GM19240 (cell line): Measurements from ENCODE around the gene TPPP.

Experiments
- DNase-seq: peaks from one replicate; pipeline ENCODE4 v3.0.0; 2011; ENCODE audit warnings: low spot score; ENCODE audit not compliant: insufficient read length

TPPP gene

GRCh38 chr5:677131-678101 is 15.7 kb downstream of the TPPP start:
- no peak for DNase-seq

GRCh38 chr5:676699-677076 is 16.5 kb downstream of the TPPP start:
- DNase-seq: no peak

DNA sequence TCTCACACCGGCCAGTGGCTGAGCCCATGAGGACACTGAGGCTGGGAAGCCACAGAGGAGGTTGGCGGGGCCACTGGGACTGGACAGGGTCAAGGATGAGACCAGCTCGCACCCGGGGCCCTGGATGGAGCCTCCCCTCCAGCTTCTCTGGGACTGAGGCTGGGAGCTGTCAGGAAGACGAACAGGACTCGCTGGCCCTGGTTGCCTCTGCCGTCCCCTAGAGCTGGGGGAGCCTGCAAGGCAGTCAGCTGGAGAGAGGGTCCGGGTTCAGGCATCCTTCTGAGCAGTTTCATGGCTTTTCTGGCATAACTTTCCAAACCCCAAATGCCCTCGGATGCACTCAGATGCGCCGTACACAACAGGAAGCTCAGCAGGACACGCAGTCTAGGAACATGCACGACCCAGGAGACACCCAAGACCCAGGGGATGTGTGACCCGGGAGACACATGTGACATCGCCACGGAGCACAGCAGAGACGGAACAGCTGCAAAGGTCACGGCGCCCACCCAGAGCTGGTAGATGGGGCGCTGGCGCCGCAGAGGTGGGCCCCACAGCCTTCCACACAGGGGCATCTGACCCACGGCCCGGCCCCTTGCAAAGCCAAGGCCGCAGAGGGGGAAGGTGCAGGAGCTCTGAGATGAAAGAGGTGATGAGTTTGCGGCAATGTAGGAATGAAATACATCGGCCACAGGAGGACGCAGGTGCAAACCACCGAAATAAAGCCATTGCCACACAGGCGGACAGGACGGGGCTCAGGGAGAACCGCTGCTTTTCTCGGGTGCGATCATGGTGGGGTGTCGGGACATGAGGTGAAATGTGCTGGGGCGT is 17.1 kb downstream of the TPPP start:
- no peak for DNase-seq

DNA sequence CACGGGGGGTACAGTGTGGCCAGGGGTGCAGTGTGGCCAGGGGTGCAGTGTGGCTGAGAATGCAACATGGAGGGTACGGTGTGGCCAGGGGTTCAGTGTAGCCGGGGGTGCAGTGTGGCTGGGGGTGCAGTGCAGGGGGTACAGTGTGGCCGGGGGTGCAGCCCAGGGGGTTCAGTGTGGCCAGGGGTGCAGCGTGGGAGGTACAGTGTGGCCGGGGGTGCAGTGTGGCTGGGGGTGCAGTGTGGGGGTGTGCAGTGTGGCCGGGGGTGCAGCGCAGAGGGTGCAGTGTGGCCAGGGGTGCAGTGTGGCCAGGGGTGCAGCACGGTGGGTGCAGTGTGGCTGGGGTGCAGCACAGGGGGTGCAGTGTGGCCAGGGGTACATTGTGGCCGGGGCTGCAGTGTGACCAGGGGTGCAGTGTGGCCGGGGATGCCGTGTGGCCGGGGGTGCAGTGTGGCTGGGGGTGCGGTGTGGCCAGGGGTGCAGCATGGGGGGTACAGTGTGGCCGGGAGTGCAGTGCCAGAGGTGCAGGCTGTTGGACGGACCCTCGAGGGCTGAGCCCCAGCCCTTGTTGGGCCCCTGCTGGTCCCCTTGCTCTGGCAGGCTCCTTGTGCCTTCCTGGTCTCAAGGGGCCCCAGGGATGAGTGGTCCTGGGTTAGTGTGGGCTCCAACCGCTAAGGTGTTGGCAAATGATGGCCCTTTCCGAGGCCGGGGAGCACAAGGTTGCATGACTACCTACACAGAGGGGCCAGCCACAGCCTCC is 17.9 kb downstream of the TPPP start:
- DNase-seq: no peak

DNA sequence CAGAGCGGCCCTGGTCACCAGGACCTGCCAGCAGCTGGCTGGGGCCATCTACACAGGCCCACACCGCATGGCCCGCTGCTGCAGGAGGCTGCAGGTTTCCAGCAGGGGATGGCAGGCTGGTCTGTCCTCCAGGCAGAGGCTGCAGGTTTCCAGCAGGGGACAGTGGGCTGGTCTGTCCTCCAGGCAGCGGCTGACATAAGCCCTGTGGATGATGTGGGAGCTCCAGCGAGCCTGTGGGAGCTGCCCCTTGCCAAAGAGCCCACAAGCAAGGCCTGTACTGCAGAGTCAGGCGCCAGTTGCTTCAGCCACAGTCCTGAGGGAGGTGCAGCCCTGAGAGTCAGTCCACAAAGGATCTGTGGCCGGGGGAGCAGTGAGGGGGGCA is 18.5 kb downstream of the TPPP start:
- no peak for DNase-seq

DNA sequence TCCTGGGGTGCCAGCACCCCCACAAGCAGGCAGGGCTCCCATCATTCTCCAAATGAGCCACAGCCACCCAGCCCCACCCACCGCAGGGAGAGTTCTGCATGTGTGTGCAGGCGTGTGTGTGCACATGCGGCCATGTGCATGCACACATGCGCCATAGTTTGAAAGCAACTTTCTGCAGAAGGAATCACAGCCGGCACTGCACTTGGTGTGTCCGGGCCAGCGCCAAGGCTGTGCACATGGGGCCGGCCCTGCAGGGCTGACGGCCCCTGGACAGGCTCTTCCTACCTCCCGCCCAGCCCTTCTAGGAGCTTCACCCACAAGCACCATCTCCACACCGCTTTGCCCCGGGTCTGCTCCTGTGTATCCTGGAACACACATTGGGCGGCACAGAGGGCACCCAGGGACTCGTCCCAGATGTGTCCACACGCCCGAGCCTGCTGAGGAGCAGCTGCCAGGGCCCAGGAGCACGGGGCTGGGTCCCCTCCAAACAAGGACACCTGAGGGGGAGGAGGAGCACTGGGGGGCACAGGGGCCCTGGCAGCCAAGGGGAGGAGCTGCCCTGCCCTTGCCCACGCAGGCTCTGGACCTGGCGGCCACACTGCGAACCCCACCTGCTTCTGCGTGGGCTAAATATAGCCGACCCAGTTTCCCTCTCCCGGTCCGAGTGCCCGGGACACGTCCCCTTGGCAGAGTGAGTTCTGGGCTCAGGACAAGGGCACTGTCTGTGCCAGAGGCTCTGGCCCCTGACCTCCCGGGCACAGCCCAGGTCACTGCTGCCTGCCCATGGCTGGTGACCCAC is 19.1 kb downstream of the TPPP start:
- DNase-seq: no peak

DNA sequence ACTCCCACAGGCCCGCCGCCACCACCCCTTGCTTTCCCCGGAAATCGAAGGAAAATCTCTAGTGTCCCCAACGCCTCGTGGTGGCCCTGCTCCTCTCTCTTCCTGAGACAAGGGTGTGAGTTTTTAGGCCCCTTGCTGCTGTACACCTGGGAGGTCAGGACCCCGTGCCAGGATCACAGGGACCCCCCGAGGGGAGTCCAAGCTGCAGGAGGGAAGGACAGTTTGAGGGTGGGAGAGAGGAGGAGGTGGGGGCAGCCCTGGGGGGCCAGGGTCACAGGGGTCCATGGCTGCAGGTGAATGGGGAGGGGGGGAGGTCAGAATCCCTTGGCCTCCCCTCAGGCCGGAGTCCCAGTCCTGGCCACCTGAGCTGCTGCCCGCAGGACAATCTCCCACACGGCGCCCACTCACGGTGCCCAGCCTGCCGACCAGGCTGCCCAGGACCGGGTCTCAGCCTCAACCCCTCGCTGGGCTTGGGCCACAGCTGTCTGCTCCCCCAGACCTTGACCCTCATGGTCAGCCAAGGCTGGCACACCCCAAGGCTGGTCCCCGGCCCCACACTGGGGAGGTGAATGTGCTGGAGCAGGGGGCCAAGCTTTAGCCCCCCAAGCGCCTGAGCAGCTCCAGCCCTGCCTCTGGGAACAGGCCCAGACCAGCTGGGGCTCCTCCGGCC is 19.9 kb downstream of the TPPP start:
- no peak for DNase-seq

DNA sequence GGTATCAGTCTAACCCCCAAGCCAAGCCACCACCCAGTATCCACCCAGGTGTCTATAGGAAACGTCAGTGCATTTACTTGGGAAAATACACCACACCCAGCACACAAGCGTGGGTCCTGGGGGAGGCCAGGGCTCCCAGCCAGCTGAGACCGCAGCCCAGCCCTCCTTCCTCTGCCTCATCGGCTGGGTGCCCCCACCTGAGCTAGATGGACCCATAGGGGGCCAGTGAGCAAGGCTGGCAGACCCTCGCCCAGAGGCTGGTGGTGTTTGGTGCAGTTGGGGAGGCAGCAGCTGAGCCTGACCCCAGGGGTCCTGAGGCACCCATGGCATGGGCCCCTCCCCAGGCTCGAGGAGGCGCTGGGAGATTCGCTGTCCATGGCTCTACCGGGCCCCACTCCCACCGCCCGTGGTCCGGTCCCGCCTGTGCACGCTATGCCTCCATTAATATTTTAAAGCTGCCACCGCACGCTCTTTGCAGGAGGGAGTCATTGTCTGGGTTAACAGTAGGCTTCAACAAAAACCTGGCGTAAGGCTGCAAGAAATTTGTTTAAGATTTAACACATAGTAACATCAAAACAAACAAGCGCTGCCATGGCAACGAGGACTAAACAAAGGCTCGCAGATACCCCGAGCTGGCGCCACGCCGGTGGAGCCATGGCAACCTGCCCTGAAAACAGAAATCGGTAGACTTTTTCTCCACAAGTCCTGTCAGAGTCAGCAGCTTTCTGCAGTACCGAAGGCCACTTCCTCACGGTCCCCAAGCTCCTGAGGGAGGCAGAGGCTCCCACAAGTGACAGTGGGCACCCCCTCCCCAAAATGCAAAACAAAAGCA is 20.6 kb downstream of the TPPP start:
- DNase-seq: no peak

DNA sequence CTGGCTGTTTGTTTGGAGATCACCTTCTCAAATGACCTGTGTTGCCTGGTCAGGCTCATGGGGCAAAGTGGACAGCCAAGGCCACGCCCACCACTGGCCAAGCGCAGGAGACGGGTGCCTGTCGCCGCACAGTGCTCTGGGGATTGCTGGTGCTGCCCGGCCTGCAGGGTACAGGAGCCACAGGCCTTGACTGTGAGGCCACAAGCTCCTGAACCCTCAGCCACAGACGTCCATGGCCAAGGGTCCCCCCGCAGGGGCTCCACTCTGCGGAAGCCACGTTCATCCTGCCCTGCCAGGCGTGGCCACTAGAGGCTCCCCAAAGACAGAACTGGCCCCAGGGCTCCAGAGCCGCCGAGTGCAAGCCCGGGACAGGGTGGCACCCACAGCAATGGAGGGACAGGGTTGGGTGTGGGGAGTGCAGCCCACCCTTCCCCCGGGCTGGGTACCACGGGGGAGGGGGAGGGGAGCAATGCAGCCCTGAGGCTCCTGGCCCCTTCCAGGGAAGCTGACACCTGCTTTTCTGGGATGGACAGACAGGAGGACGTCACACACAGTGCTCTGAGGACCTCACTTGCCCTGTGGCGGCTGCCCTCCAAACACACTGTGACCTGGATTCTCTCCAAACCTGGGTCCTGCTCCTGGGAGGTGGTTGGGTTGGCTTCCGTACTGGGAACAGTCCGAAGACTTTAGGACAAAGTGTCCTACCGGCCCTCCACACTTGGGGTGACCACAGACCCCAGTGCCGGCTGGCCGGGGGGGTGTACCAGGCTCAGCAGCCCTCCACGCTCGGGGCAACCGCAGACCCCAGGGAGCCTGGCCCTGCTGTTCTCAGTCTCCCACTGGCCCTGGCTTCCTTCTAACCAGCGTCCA is 21.5 kb downstream of the TPPP start:
- DNase-seq: peak; percentile 70

- DNase-seq: no peak
Observed at GRCh38 chr5:670396-671270, 22.5 kb downstream of the TPPP start.

DNA sequence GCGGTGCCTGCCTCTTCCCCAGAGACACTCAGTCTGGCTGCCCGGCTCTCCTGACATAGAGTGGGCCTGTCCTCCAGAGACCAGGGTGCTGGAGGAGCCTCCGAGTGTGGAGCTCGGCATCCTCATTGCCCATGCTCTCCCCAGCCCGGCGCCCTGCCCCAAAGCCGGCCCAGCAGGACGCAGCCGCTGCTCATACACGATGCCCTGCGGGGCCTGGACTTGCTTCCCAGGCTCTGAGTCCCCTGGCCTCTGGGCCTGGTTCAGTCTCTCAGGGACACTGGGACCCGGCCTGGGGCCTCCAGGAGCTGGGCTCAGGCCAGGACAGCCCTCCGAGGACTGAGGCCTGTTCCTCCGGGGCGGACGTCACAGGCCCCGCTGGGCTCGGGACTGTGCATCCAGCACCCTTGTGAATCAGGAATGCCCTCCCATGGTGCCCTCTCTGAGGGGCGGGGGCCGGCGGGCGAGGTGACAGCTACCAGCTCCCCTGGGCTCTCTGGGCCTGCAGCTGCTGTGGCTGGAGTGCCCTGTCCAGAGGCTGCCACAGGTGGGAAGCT is 23.2 kb downstream of the TPPP start:
- DNase-seq: no peak

DNA sequence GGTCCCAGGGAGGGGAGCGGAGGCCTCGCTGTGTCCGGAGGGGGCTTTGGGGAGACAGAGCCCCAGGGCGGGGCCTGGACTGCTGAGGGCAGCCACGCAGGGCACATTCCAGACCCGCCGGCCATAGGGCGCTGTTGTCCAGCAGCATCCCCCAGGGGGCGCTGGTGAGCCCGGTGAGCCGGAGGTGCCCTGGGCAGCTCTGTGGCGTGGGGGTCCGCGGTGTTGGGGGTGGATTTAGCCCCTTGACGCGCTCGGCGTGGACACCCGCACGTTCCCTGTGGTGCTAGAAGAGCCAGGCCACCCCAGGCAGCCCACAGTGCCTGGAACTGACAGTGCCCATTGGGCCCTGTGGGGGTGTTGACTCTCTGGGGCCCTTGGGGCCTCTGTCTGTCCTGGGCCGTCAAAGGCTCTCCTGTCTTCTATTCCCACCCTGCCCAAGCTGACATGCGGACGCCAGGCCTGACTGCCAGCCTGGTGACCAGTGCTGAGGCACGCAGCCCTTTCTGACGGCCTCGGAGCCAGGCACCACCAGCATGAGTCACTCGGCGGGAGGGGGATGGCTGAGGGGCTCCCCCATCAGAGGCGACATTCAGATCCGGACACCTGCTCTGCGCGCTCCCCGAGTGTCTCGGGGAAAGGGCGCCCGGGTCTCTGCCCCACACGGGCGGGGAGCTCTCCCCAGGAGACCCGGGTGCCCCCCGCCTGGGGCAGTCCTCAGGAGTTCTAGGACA is 23.9 kb downstream of the TPPP start:
- no peak for DNase-seq

GRCh38 chr5:668283-668995 is 24.7 kb downstream of the TPPP start:
- no peak for DNase-seq

DNA sequence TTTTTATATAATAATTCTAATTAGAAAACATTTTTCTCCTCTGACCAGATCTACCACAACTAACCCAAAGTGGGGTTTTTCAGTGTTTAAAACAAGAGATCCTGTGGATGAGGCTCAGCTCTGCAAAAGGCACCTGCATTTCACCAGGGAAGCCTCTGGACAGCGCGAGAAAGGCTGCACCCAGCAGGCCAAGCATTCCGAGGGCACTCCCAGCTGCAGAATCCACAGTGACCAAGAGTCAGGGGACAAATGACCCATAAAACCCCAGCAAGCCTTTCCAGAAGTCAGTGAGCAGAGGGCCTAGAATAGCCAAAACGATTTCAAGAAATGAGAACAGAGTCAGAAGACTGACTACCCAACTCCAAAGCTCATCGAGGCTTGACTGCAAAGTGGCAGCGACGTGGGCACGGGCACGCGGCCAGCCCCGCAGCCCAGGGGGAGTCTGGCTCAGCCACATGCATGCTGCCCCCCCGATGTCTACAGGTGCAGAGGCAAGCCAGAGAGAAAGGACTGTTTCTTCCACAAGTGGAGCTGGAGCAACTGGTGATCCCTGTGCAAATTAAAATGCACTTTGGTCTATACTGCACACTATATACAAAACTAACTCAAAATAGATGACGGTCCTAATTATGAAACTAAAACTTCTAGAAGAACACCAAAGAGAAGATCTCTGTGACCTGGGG is 26.2 kb downstream of the TPPP start:
- no peak for DNase-seq
